HepG2 (cell line): ENCODE results near the gene KAZN. TPM values are rescaled to one million over a fixed set of nuclear protein-coding genes. Genes with fewer than 3 reads are reported as not detected.

ENCODE experiments used
- ARHGAP35 ChIP-seq: sonication (generic); formaldehyde crosslinking; IDR thresholded peaks from 2 replicates; pipeline ENCODE4 v1.9.0; 2022; ENCODE audit warnings: mild to moderate bottlenecking, inconsistent platforms, moderate library complexity, missing genetic modification reagents, borderline replicate concordance
- ATRX ChIP-seq: sonication (generic); formaldehyde crosslinking; IDR thresholded peaks from 2 replicates; pipeline ENCODE4 v1.4.0; 2020; ENCODE audit warnings: missing genetic modification reagents, borderline replicate concordance
- GPN1 ChIP-seq: sonication (generic); formaldehyde crosslinking; IDR thresholded peaks from 2 replicates; pipeline ENCODE4 v1.5.1; 2020; ENCODE audit warnings: missing genetic modification reagents, borderline replicate concordance
- HHEX ChIP-seq: IDR thresholded peaks from 2 replicates; pipeline ENCODE4 v1.6.1; 2016; ENCODE audit warnings: control low read depth
- HNRNPL ChIP-seq: fragments of 200-400 bp; formaldehyde crosslinking; IDR thresholded peaks from 2 replicates; pipeline ENCODE4 v1.6.1; 2017; ENCODE audit warnings: mild to moderate bottlenecking, low read depth, low read length
- HOXA7 ChIP-seq: sonication (generic); formaldehyde crosslinking; IDR thresholded peaks from 2 replicates; pipeline ENCODE4 v1.8.1; 2022; ENCODE audit warnings: mild to moderate bottlenecking, missing genetic modification reagents, moderate library complexity
- KAT2B ChIP-seq: fragments of 150-350 bp; IDR thresholded peaks from 2 replicates; pipeline ENCODE4 v1.6.1; 2014; ENCODE audit warnings: low read depth, low read length, borderline replicate concordance
- MIER3 ChIP-seq: IDR thresholded peaks from 2 replicates; pipeline ENCODE4 v1.6.1; 2016; ENCODE audit warnings: missing compliant biosample characterization, borderline replicate concordance
- POLR2A ChIP-seq, 2 experiments: IDR thresholded peaks; 2 replicates each; pipeline ENCODE4 v1.6.1; 2011; ENCODE audit warnings: low read depth in 2 of 2, low read length in 2 of 2, mild to moderate bottlenecking in 1 of 2, moderate library complexity in 1 of 2; ENCODE audit not compliant: insufficient read depth in 1 of 2
- RAD21 ChIP-seq: fragments of 450-650 bp; formaldehyde crosslinking; IDR thresholded peaks from 2 replicates; pipeline ENCODE4 v1.5.0; 2020; ENCODE audit warnings: mild to moderate bottlenecking
- REL ChIP-seq: sonication (generic); formaldehyde crosslinking; conservative IDR thresholded peaks from 2 replicates; pipeline ENCODE4 v1.8.0; 2022; ENCODE audit warnings: mild to moderate bottlenecking, missing genetic modification reagents, moderate library complexity
- STAT5B ChIP-seq: sonication (generic); formaldehyde crosslinking; IDR thresholded peaks from 2 replicates; pipeline ENCODE4 v1.4.0; 2020; ENCODE audit warnings: missing genetic modification reagents
- TBL1XR1 ChIP-seq: fragments of 150-350 bp; IDR thresholded peaks from 2 replicates; pipeline ENCODE4 v1.6.1; 2014; ENCODE audit warnings: borderline replicate concordance, low read length; ENCODE audit not compliant: partially characterized antibody
- THAP9 ChIP-seq: sonication (generic); formaldehyde crosslinking; IDR thresholded peaks from 2 replicates; pipeline ENCODE4; 2020; ENCODE audit warnings: missing genetic modification reagents, mild to moderate bottlenecking, borderline replicate concordance
- ZBTB1 ChIP-seq: sonication (generic); formaldehyde crosslinking; IDR thresholded peaks from 2 replicates; pipeline ENCODE4 v1.4.0; 2020; ENCODE audit warnings: missing genetic modification reagents, borderline replicate concordance
- ZBTB20 ChIP-seq: sonication (generic); formaldehyde crosslinking; IDR thresholded peaks from 2 replicates; pipeline ENCODE4 v1.8.1; 2023; ENCODE audit warnings: missing genetic modification reagents, low read depth, mild to moderate bottlenecking, borderline replicate concordance
- ZBTB8A ChIP-seq: sonication (generic); formaldehyde crosslinking; IDR thresholded peaks from 2 replicates; pipeline ENCODE4 v1.4.0; 2020; ENCODE audit warnings: mild to moderate bottlenecking, low read depth, missing genetic modification reagents, borderline replicate concordance
- ZNF468 ChIP-seq: sonication (generic); formaldehyde crosslinking; IDR thresholded peaks from 2 replicates; pipeline ENCODE4 v1.8.0; 2022; ENCODE audit warnings: mild to moderate bottlenecking, moderate library complexity, missing genetic modification reagents
- ZNF616 ChIP-seq: sonication (generic); formaldehyde crosslinking; IDR thresholded peaks from 2 replicates; pipeline ENCODE4 v1.5.0; 2020; ENCODE audit warnings: low read depth, mild to moderate bottlenecking, missing genetic modification reagents
- ZNF766 ChIP-seq: sonication (generic); formaldehyde crosslinking; IDR thresholded peaks from 2 replicates; pipeline ENCODE4 v1.5.0; 2020; ENCODE audit warnings: missing genetic modification reagents, borderline replicate concordance
- ZNF800 ChIP-seq: sonication (generic); formaldehyde crosslinking; IDR thresholded peaks from 2 replicates; pipeline ENCODE4 v1.4.0; 2020; ENCODE audit warnings: missing genetic modification reagents
- polyA plus RNA-seq, 8 experiments: library from polyadenylated mRNA; depleted of rRNA in 3 of 8; stranded (reverse) in 7 of 8; unstranded in 1 of 8; fragments of >200 nt; fragmentation: Illumina TruSeq in 4 of 8; extraction: Trizol in 4 of 8; gene quantifications; 2 replicates each; pipeline versions ENCODE4 v1.2.1 to v1.2.3, GENCODE V29; 2011 to 2016; ENCODE audit warnings: low read depth in 4 of 8, missing spikeins in 1 of 8, mixed read lengths in 1 of 8; ENCODE audit not compliant: insufficient read depth in 1 of 8
- total RNA-seq, 5 experiments: library from RNA; depleted of rRNA; stranded (reverse); fragments of >200 nt; fragmentation: Illumina TruSeq; extraction: Trizol; gene quantifications; 2 replicates each; pipeline ENCODE4 v1.2.3, GENCODE V29; 2016; ENCODE audit warnings: low read depth in 1 of 5
- TF ChIP-seq, protein P1 (sequence below): sonication (generic); formaldehyde crosslinking; IDR thresholded peaks from 2 replicates; pipeline ENCODE4 v1.5.0; 2020; ENCODE audit warnings: mild to moderate bottlenecking, low read depth, missing genetic modification reagents, borderline replicate concordance
- TF ChIP-seq, protein P2 (sequence below): sonication (generic); formaldehyde crosslinking; IDR thresholded peaks from 2 replicates; pipeline ENCODE4 v1.5.0; 2020; ENCODE audit warnings: mild to moderate bottlenecking, missing genetic modification reagents

KAZN gene
- total and polyA plus RNA-seq, 2 of the 13 experiments (the other 11 are each of a cell fraction or from before 2014, with no cell fraction given) = 10.4 to 13.5 TPM

DNA sequence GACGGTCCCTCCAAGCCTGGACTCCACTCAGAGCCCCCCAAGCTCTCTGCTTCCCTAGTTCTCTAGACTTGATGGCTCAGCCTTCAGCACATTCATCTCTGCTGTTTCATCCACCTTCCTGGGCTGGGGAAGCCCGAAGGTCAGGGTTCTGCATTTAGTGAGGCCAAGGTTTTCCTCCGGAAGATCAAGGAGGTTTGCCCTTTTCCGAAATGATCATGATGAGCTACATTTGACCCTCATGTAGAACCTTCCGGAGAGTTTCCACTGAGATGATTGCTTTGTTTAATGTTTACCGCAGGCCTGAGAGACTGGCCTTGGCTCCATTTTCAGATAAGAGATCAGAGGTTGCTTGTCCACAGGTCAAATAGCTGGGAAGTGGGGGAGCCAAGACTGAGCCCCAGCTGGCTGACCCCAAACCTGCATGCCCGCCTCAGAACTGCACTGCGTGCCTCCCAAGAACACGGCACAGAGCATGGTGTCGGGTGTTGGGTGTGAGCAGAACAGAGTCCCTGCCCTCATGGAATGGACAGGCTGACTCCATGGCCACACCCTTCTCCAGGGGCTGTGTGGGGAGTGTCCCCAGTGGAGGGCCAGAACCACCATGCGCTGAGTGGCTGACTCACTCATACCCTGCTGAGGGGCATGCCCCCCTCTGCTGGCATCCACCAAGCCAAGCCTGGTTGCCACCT is 354.3 kb downstream of the KAZN start (continued):
- TF ChIP-seq MIER3 (peak; percentile 67; the same call in 1 of the 2 replicates), ZNF616 (no peak), ZNF800 (CRISPR knock-in tag) (peak; percentile 90), GPN1 (CRISPR knock-in tag) (no peak), ZNF468 (CRISPR knock-in tag) (0 out of 2 replicates have a peak, but pooled peaks have one; percentile 68), ZBTB1 (CRISPR knock-in tag) (no peak), HHEX (CRISPR knock-in tag) (peak; percentile 38; the same call in 1 of the 2 replicates), ARHGAP35 (CRISPR knock-in tag) (no peak), POLR2A (IDR thresholded peaks at IDR 0.05; ENCODE audit: insufficient read depth in 1 of 2, low read depth in 2 of 2, low read length in 2 of 2) (0 out of 4 replicates have a peak, but pooled peaks of 1 of the 2 experiments have one; percentile 25), ZBTB8A (CRISPR knock-in tag) (no peak), REL (peak; percentile 82; the same call in 1 of the 2 replicates), STAT5B (CRISPR knock-in tag) (0 out of 2 replicates have a peak, but pooled peaks have one; percentile 13), RAD21 (CRISPR knock-in tag) (peak; percentile 37; the same call in 1 of the 2 replicates), ZBTB20 (CRISPR knock-in tag) (peak; percentile 72; the same call in 1 of the 2 replicates), TBL1XR1 (no peak), ATRX (CRISPR knock-in tag) (no peak), ZNF766 (CRISPR knock-in tag) (peak; percentile 85; the same call in 1 of the 2 replicates), KAT2B (no peak), HOXA7 (CRISPR knock-in tag) (no peak), THAP9 (CRISPR knock-in tag) (peak; percentile 46; the same call in 1 of the 2 replicates), HNRNPL (peak; percentile 99)
- TF ChIP-seq, protein P1, sequence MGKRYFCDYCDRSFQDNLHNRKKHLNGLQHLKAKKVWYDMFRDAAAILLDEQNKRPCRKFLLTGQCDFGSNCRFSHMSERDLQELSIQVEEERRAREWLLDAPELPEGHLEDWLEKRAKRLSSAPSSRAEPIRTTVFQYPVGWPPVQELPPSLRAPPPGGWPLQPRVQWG (CRISPR knock-in tag) = no peak
- TF ChIP-seq, protein P2, sequence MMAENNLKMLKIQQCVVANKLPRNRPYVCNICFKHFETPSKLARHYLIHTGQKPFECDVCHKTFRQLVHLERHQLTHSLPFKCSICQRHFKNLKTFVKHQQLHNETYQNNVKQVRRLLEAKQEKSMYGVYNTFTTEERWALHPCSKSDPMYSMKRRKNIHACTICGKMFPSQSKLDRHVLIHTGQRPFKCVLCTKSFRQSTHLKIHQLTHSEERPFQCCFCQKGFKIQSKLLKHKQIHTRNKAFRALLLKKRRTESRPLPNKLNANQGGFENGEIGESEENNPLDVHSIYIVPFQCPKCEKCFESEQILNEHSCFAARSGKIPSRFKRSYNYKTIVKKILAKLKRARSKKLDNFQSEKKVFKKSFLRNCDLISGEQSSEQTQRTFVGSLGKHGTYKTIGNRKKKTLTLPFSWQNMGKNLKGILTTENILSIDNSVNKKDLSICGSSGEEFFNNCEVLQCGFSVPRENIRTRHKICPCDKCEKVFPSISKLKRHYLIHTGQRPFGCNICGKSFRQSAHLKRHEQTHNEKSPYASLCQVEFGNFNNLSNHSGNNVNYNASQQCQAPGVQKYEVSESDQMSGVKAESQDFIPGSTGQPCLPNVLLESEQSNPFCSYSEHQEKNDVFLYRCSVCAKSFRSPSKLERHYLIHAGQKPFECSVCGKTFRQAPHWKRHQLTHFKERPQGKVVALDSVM = no peak
